H1 (cell line): ENCODE measurements around the gene MIER2. TPM values are rescaled to one million over a fixed set of nuclear protein-coding genes. Genes with fewer than 3 reads are reported as not detected.

ENCODE experiments used
- CTCF ChIA-PET: fragments of 300-600 bp; sonication (Branson Sonifier 250); formaldehyde crosslinking; loops from one replicate; lab custom pipeline; 2021; ENCODE audit not compliant: partially characterized antibody; lab: Charles Lee
- POLR2A ChIA-PET: fragments of 300-600 bp; sonication (Branson Sonifier 250); formaldehyde crosslinking; loops from one replicate; lab custom pipeline; 2021; ENCODE audit warnings: inconsistent platforms; ENCODE audit not compliant: partially characterized antibody; lab: Charles Lee
- DNase-seq, 2 experiments: peaks; one replicate each; pipeline versions ENCODE4 v3.0.0 to v3.0.0-alpha.2; 2010 to 2022; ENCODE audit warnings: low spot score in 2 of 2, low read depth in 1 of 2, mixed read lengths in 1 of 2
- FAIRE-seq: peaks from 2 replicates; lab custom pipeline; 2011; peaks lifted over from hg19 to GRCh38; lab: Jason Lieb, UNC
- H2AFZ ChIP-seq: 2 replicates; pipeline ENCODE4 v1.8.1; 2012; ENCODE audit warnings: low read length, inconsistent platforms
- H2AK5ac ChIP-seq: 2 replicates; pipeline ENCODE4 v1.6.1; 2013; ENCODE audit warnings: low read depth, low read length
- H2BK120ac ChIP-seq: replicated peaks from 2 replicates; pipeline ENCODE3; 2013; ENCODE audit warnings: low read depth, low read length, inconsistent platforms
- H2BK12ac ChIP-seq: 2 replicates; pipeline ENCODE4 v1.6.1; 2013; ENCODE audit warnings: low read depth, low read length
- H2BK15ac ChIP-seq: 2 replicates; pipeline ENCODE4 v1.6.1; 2013; ENCODE audit warnings: low read length
- H2BK20ac ChIP-seq: 2 replicates; pipeline ENCODE4 v1.6.1; 2013; ENCODE audit warnings: low read length
- H2BK5ac ChIP-seq: 2 replicates; pipeline ENCODE4 v1.6.1; 2013; ENCODE audit warnings: low read depth, low read length
- H3K14ac ChIP-seq: 2 replicates; pipeline ENCODE4 v1.6.1; 2013; ENCODE audit warnings: inconsistent platforms; ENCODE audit not compliant: insufficient read length
- H3K18ac ChIP-seq: 2 replicates; pipeline ENCODE4 v1.6.1; 2013; ENCODE audit warnings: low read length; ENCODE audit errors: extremely low read depth
- H3K23ac ChIP-seq: 2 replicates; pipeline ENCODE4 v1.6.1; 2013; ENCODE audit warnings: inconsistent platforms; ENCODE audit not compliant: insufficient read length
- H3K23me2 ChIP-seq: 2 replicates; pipeline ENCODE4 v1.6.1; 2013; ENCODE audit warnings: low read depth, low read length
- H3K27ac ChIP-seq: 2 replicates; pipeline ENCODE4 v1.6.1; 2011; ENCODE audit warnings: low read depth, low read length, inconsistent platforms
- H3K27me3 ChIP-seq, 4 experiments: replicated peaks in 1 of 4; 1 replicate in 1 of 4; 2 replicates in 3 of 4; pipeline versions ENCODE4 v1.6.1 to v1.8.1; 2011 to 2013; ENCODE audit warnings: low read length in 3 of 4, mild to moderate bottlenecking in 3 of 4, inconsistent platforms in 2 of 4, mixed read lengths in 2 of 4, moderate library complexity in 1 of 4; ENCODE audit not compliant: control insufficient read depth in 3 of 4, insufficient read depth in 3 of 4; ENCODE audit errors: extremely low read depth in 1 of 4
- H3K36me3 ChIP-seq, 4 experiments: 2 replicates each; pipeline versions ENCODE4 v1.6.1 to v1.8.1; 2011 to 2013; ENCODE audit warnings: mild to moderate bottlenecking in 4 of 4, low read length in 3 of 4, moderate library complexity in 2 of 4, control low read depth in 1 of 4, inconsistent platforms in 1 of 4; ENCODE audit not compliant: insufficient read depth in 4 of 4, control insufficient read depth in 2 of 4
- H3K4ac ChIP-seq: replicated peaks from 2 replicates; pipeline ENCODE3; 2013; ENCODE audit warnings: low read length, low read depth, mixed read lengths, inconsistent platforms; ENCODE audit not compliant: insufficient read length
- H3K4me1 ChIP-seq, 4 experiments: replicated peaks in 1 of 4; 1 replicate in 1 of 4; 2 replicates in 3 of 4; pipeline versions ENCODE4 v1.6.1 to v1.8.1; 2011 to 2013; ENCODE audit warnings: low read length in 3 of 4, inconsistent platforms in 2 of 4, mixed read lengths in 1 of 4; ENCODE audit not compliant: insufficient read depth in 4 of 4, control insufficient read depth in 3 of 4
- H3K4me2 ChIP-seq, 2 experiments: 2 replicates each; pipeline versions ENCODE4 v1.6.1 to v1.8.1; 2011 to 2013; ENCODE audit warnings: low read depth in 2 of 2, low read length in 2 of 2, control low read depth in 1 of 2, inconsistent platforms in 1 of 2, mild to moderate bottlenecking in 1 of 2; ENCODE audit not compliant: insufficient read depth in 1 of 2
- H3K4me3 ChIP-seq, 4 experiments: fragments of 200-600, 300-600 bp in 1 of 4; sonication (generic), shearing (Covaris generic), sonication (Bioruptor Twin) in 1 of 4; 2 replicates each; pipeline versions ENCODE4 v1.5.1 to v1.8.1; 2011 to 2016; ENCODE audit warnings: low read length in 4 of 4, low read depth in 3 of 4, control low read depth in 2 of 4, inconsistent platforms in 2 of 4, mild to moderate bottlenecking in 2 of 4, mixed read lengths in 1 of 4, moderate library complexity in 1 of 4; ENCODE audit not compliant: insufficient read depth in 2 of 4; ENCODE audit errors: extremely low read depth in 1 of 4
- H3K56ac ChIP-seq: replicated peaks from 2 replicates; pipeline ENCODE3; 2013; ENCODE audit warnings: low read depth, mild to moderate bottlenecking, mixed read lengths, low read length, inconsistent platforms; ENCODE audit not compliant: insufficient read length
- H3K79me1 ChIP-seq: 2 replicates; pipeline ENCODE4 v1.6.1; 2013; ENCODE audit warnings: low read depth, low read length, control low read depth
- H3K79me2 ChIP-seq, 2 experiments: 2 replicates each; pipeline versions ENCODE4 v1.6.1 to v1.8.1; 2012 to 2013; ENCODE audit warnings: low read length in 2 of 2, mild to moderate bottlenecking in 2 of 2, inconsistent platforms in 1 of 2; ENCODE audit not compliant: insufficient read depth in 2 of 2, control insufficient read depth in 1 of 2
- H3K9ac ChIP-seq, 4 experiments: replicated peaks in 1 of 4; 1 replicate in 1 of 4; 2 replicates in 3 of 4; pipeline versions ENCODE4 v1.6.1 to v1.8.1; 2011 to 2013; ENCODE audit warnings: low read depth in 3 of 4, low read length in 3 of 4, control low read depth in 2 of 4, mild to moderate bottlenecking in 2 of 4, moderate library complexity in 2 of 4, inconsistent platforms in 1 of 4; ENCODE audit errors: extremely low read depth in 1 of 4
- H3K9me3 ChIP-seq, 2 experiments: 2 replicates each; pipeline versions ENCODE4 v1.6.1 to v1.8.1; 2012 to 2013; ENCODE audit warnings: mild to moderate bottlenecking in 2 of 2, moderate library complexity in 2 of 2, control low read depth in 1 of 2, inconsistent platforms in 1 of 2, low read depth in 1 of 2, low read length in 1 of 2, mixed read lengths in 1 of 2; ENCODE audit not compliant: insufficient read depth in 2 of 2
- H4K20me1 ChIP-seq, 2 experiments: replicated peaks in 1 of 2; 2 replicates each; pipeline versions ENCODE3 to v1.8.1; 2011 to 2013; ENCODE audit warnings: inconsistent platforms in 2 of 2, low read length in 2 of 2, mild to moderate bottlenecking in 1 of 2; ENCODE audit not compliant: insufficient read depth in 2 of 2, control insufficient read depth in 1 of 2
- H4K5ac ChIP-seq: 2 replicates; pipeline ENCODE4 v1.6.1; 2013; ENCODE audit warnings: low read length, low read depth, mixed read lengths, inconsistent platforms; ENCODE audit not compliant: insufficient read length
- H4K8ac ChIP-seq: 2 replicates; pipeline ENCODE4 v1.8.0; 2013; ENCODE audit warnings: mild to moderate bottlenecking, moderate library complexity, low read length, inconsistent platforms; ENCODE audit not compliant: insufficient read depth; ENCODE audit errors: extremely low read depth
- H4K91ac ChIP-seq: replicated peaks from 2 replicates; pipeline ENCODE3; 2013; ENCODE audit warnings: low read length, mixed read lengths, inconsistent platforms; ENCODE audit not compliant: insufficient read length
- BCL11A ChIP-seq, 2 experiments: IDR thresholded peaks; one replicate each; pipeline ENCODE4 v1.6.1; 2011; ENCODE audit warnings: low read depth in 2 of 2, low read length in 2 of 2, mild to moderate bottlenecking in 2 of 2
- CHD2 ChIP-seq: IDR thresholded peaks from 2 replicates; pipeline ENCODE4 v1.6.1; 2012; ENCODE audit warnings: low read length, improper control_type of control experiment
- EP300 ChIP-seq, 2 experiments: IDR thresholded peaks; 1 replicate in 1 of 2; 2 replicates in 1 of 2; pipeline ENCODE4 v1.6.1; 2011 to 2012; ENCODE audit warnings: low read depth in 2 of 2, low read length in 2 of 2, mild to moderate bottlenecking in 2 of 2, borderline replicate concordance in 1 of 2, inconsistent platforms in 1 of 2, moderate library complexity in 1 of 2
- GTF2F1 ChIP-seq: IDR thresholded peaks from 2 replicates; pipeline ENCODE4 v1.6.1; 2012; ENCODE audit warnings: low read depth, low read length, improper control_type of control experiment, borderline replicate concordance
- JUND ChIP-seq: IDR thresholded peaks from 2 replicates; pipeline ENCODE4 v1.6.1; 2011; ENCODE audit warnings: mild to moderate bottlenecking, improper control_type of control experiment, low read length
- NANOG ChIP-seq: IDR thresholded peaks from 2 replicates; pipeline ENCODE4 v1.6.1; 2011; ENCODE audit warnings: low read length, low read depth, mild to moderate bottlenecking, inconsistent platforms; ENCODE audit not compliant: insufficient read depth, poor library complexity, severe bottlenecking
- RBBP5 ChIP-seq: IDR thresholded peaks from 2 replicates; pipeline ENCODE4 v1.7.1; 2012; ENCODE audit warnings: low read depth, mild to moderate bottlenecking, inconsistent platforms, low read length, moderate library complexity, borderline replicate concordance
- SIX5 ChIP-seq: IDR thresholded peaks from 2 replicates; pipeline ENCODE4 v1.6.1; 2011; ENCODE audit warnings: mild to moderate bottlenecking, low read depth, low read length
- YY1 ChIP-seq: IDR thresholded peaks from 2 replicates; pipeline ENCODE4 v1.6.1; 2011; ENCODE audit warnings: low read depth, mild to moderate bottlenecking, low read length
- WGBS, 2 experiments: shearing (Covaris generic) in 1 of 2; methylation state at CpG; one replicate each; pipeline versions ENCODE4 v1.1.6 to v1.1.7; 2013 to 2015; ENCODE audit warnings: low lambda C conversion rate in 2 of 2, mixed read lengths in 2 of 2, inconsistent platforms in 1 of 2, low coverage in 1 of 2, missing lambda C conversion rate in 1 of 2; ENCODE audit not compliant: insufficient replicate concordance in 2 of 2, insufficient coverage in 1 of 2, insufficient read length in 1 of 2; ENCODE audit errors: extremely low coverage in 1 of 2, missing lambda C conversion rate in 1 of 2; 5-methylcytosine and 5-hydroxymethylcytosine counted together
- polyA plus RNA-seq, 7 experiments: library from polyadenylated mRNA; depleted of rRNA in 3 of 7; stranded (reverse) in 5 of 7; unstranded in 2 of 7; fragments of >200 nt in 5 of 7; fragments of 200-250 nt in 2 of 7; gene quantifications; 1 replicate in 5 of 7; 2 replicates in 1 of 7; 4 replicates in 1 of 7; pipeline versions ENCODE4 v1.2.1 to v1.2.3, GENCODE V29; 2011 to 2013; ENCODE audit warnings: missing spikeins in 2 of 7, mixed read lengths in 2 of 7
- total RNA-seq: library from RNA; stranded (reverse); fragmentation: NEBNext Ultra II Directional; extraction: Animal tissue kit (Norgen Biotek cat#: 25700); gene quantifications from 2 replicates; pipeline ENCODE4 v1.2.1, GENCODE V29; 2021

MIER2 gene
- total and polyA plus RNA-seq, 2 of the 8 experiments (the other 6 are each of a cell fraction or from before 2014, with no cell fraction given) = 30.3 to 48.3 TPM

DNA sequence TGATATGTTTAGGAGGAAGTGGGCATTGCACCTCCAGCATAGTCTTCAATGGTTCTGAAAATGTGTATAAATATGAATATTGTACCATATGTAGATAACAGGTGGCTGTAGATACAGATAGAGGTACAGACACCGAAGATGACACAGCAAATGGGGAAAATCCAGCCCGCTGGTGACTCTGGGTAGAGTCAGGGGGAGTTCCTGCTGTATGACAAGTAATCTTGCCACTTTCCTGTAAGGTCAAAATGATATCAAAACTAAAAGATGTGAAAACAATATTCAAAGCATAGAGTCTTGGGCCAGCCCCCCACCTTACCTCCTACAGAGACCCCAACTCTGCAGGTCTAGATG is 46.6 kb upstream of the MIER2 start:
- H3K4me1 ChIP-seq = peaks cover 0 to 11% (median 3%) of the 10 kb centered on the region in 4 experiments; a peak in 5 of 7 replicates
- H3K36me3 ChIP-seq = no peaks in the 10 kb centered on the region
- H3K79me1 ChIP-seq = no peaks in the 10 kb centered on the region
- H3K14ac ChIP-seq = no peak overlapping the region
- H2BK15ac ChIP-seq = no peak overlapping the region
- H2BK5ac ChIP-seq = no peak overlapping the region
- no peak overlapping the region for H3K27ac ChIP-seq
- H3K23ac ChIP-seq = no peak overlapping the region
- no peak overlapping the region for H2BK20ac ChIP-seq
- H3K18ac ChIP-seq = no peak overlapping the region
- peaks cover 8 to 13% of the 10 kb centered on the region in 2 experiments; a peak in 3 of 4 replicates for H3K9me3 ChIP-seq
- CTCF ChIA-PET = interaction anchor here (0.8 to 1.0 kb wide), 2 partner anchors 15 to 92 kb away, joined by 3 to 4 read pairs; no protein-coding TSS in a partner anchor
- DNase-seq (no peak), FAIRE-seq (no peak)
- H3K79me2 ChIP-seq = no peaks in the 10 kb centered on the region
- H3K4ac ChIP-seq = no peak overlapping the region
- no peak overlapping the region for H4K5ac ChIP-seq
- peaks cover 0 to 3% of the 10 kb centered on the region in 2 experiments for H4K20me1 ChIP-seq
- H2AFZ ChIP-seq = no peak overlapping the region
- H4K91ac ChIP-seq = no peak overlapping the region
- no peak overlapping the region for H2BK12ac ChIP-seq
- no peak overlapping the region for H4K8ac ChIP-seq
- H3K4me3 ChIP-seq = no peak overlapping the region
- peaks cover 19% of the 10 kb centered on the region for H3K23me2 ChIP-seq
- no peak overlapping the region for H2AK5ac ChIP-seq
- WGBS, 2 experiments = 100% methylated on average over 2 of the region's 2 CpGs; no CpG with 5 or more reads in 1 of the 2 experiments
- H3K4me2 ChIP-seq = no peak overlapping the region
- H2BK120ac ChIP-seq = no peak overlapping the region
- H3K9ac ChIP-seq = no peak overlapping the region
- no peak overlapping the region for H3K56ac ChIP-seq
- no peaks in the 10 kb centered on the region for H3K27me3 ChIP-seq
- POLR2A ChIA-PET = no interaction called here
- TF ChIP-seq CHD2 (no peak), GTF2F1 (no peak), SIX5 (no peak), BCL11A (IDR thresholded peaks at IDR 0.05; ENCODE audit: low read depth in 2 of 2, low read length in 2 of 2) (no peak), YY1 (no peak), EP300 (IDR thresholded peaks at IDR 0.05; ENCODE audit: borderline replicate concordance in 1 of 2, low read depth in 2 of 2, low read length in 2 of 2) (no peak), RBBP5 (no peak), NANOG (no peak), JUND (no peak)
